HG03103 (cell line): ENCODE data around the gene CHP2.
"Not testable (repeated sequence)": the region's sequence is repeated elsewhere in the genome, so short reads cannot be mapped to it uniquely, and the experiment has no call there.

Source experiments
- ATAC-seq: cut with Tn5 transposase; IDR thresholded peaks from one replicate; pipeline ENCODE4 v1.9.1; 2021; ENCODE audit warnings: low read depth; ENCODE audit not compliant: unreplicated experiment

CHP2 gene

GRCh38 chr16:23754594-23755483, at the start of gene CHP2:
CHP2 (plus strand) TSS chr16:23755026; CDS start chr16:23755050, 24 bp downstream.
- no peak for ATAC-seq

GRCh38 chr16:23705517-23705902, 49.3 kb upstream of the CHP2 start:
- no peak for ATAC-seq

- no peak for ATAC-seq
Observed at GRCh38 chr16:23706439-23706838, 48.4 kb upstream of the CHP2 start.

- no peak for ATAC-seq
Observed at GRCh38 chr16:23709536-23709935, 45.3 kb upstream of the CHP2 start.

GRCh38 chr16:23710008-23710407, 44.8 kb upstream of the CHP2 start:
- no peak for ATAC-seq

- ATAC-seq, result no peak
Observed at GRCh38 chr16:23710504-23710903, 44.3 kb upstream of the CHP2 start.

GRCh38 chr16:23711785-23712184, 43.0 kb upstream of the CHP2 start:
- no peak for ATAC-seq

- ATAC-seq, result no peak
Observed at GRCh38 chr16:23712976-23713375, 41.9 kb upstream of the CHP2 start, which contains the start of gene ERN2. ERN2 (minus strand) TSS chr16:23713222; CDS start chr16:23713187, 35 bp downstream.

GRCh38 chr16:23716484-23716883, 38.3 kb upstream of the CHP2 start:
- no peak for ATAC-seq

GRCh38 chr16:23722613-23723240, 32.1 kb upstream of the CHP2 start:
- not testable (repeated sequence) for ATAC-seq

GRCh38 chr16:23724096-23724784, 30.6 kb upstream of the CHP2 start:
- no peak for ATAC-seq

- no peak for ATAC-seq
Observed at GRCh38 chr16:23724785-23725131, 30.1 kb upstream of the CHP2 start.

- ATAC-seq, result no peak
Observed at GRCh38 chr16:23726710-23727109, 28.1 kb upstream of the CHP2 start.

- no peak for ATAC-seq
Observed at GRCh38 chr16:23728112-23728477, 26.7 kb upstream of the CHP2 start.

- ATAC-seq, result no peak
Observed at GRCh38 chr16:23729503-23730424, 25.1 kb upstream of the CHP2 start.

- ATAC-seq, result no peak
Observed at GRCh38 chr16:23734176-23734893, 20.5 kb upstream of the CHP2 start.

GRCh38 chr16:23737423-23738028, 17.3 kb upstream of the CHP2 start:
- ATAC-seq, result not testable (repeated sequence)

- no peak for ATAC-seq
Observed at GRCh38 chr16:23739516-23739915, 15.3 kb upstream of the CHP2 start.

GRCh38 chr16:23741675-23742303, 13.0 kb upstream of the CHP2 start:
- no peak for ATAC-seq
